GM21381 (cell line): Measurements from ENCODE around the gene PPP2R3A.
"Not testable (repeated sequence)": the region's sequence is repeated elsewhere in the genome, so short reads cannot be mapped to it uniquely, and the experiment has no call there.

Source experiments
- ATAC-seq: cut with Tn5 transposase; IDR thresholded peaks from one replicate; pipeline ENCODE4 v1.9.1; 2021; ENCODE audit warnings: mild to moderate bottlenecking, moderate library complexity; ENCODE audit not compliant: unreplicated experiment

The PPP2R3A gene

GRCh38 chr3:135965506-135966270 is at the start of gene PPP2R3A:
Gene PPP2R3A, plus strand, starts transcription at chr3:135965728. Its CDS starts 35,771 bp downstream, at chr3:136001499.
- ATAC-seq: peak; percentile 80

GRCh38 chr3:135916310-135916709 is 49.2 kb upstream of the PPP2R3A start:
- no peak for ATAC-seq

- ATAC-seq: no peak
These were observed 48.5 kb upstream of the PPP2R3A start for GRCh38 chr3:135917076-135917475.

- no peak for ATAC-seq
These were observed 47.5 kb upstream of the PPP2R3A start for GRCh38 chr3:135917927-135918597.

GRCh38 chr3:135918600-135918999 is 46.9 kb upstream of the PPP2R3A start:
- ATAC-seq: no peak

- no peak for ATAC-seq
These were observed 45.3 kb upstream of the PPP2R3A start for GRCh38 chr3:135920275-135920674.

GRCh38 chr3:135922903-135923250 is 42.7 kb upstream of the PPP2R3A start:
- ATAC-seq: no peak

GRCh38 chr3:135924506-135924905 is 41.0 kb upstream of the PPP2R3A start:
- ATAC-seq: no peak

GRCh38 chr3:135926664-135927063 is 38.9 kb upstream of the PPP2R3A start:
- no peak for ATAC-seq

- no peak for ATAC-seq
These were observed 38.4 kb upstream of the PPP2R3A start for GRCh38 chr3:135927155-135927554.

- no peak for ATAC-seq
These were observed 35.9 kb upstream of the PPP2R3A start for GRCh38 chr3:135929670-135930069.

GRCh38 chr3:135930255-135930654 is 35.3 kb upstream of the PPP2R3A start:
- no peak for ATAC-seq

GRCh38 chr3:135935171-135935570 is 30.4 kb upstream of the PPP2R3A start:
- ATAC-seq: not testable (repeated sequence)

GRCh38 chr3:135937766-135938165 is 27.8 kb upstream of the PPP2R3A start:
- ATAC-seq: not testable (repeated sequence)

GRCh38 chr3:135944831-135945230 is 20.7 kb upstream of the PPP2R3A start:
- ATAC-seq: no peak

- no peak for ATAC-seq
These were observed 14.6 kb upstream of the PPP2R3A start for GRCh38 chr3:135950941-135951340.

- ATAC-seq: no peak
These were observed 1.2 kb upstream of the PPP2R3A start for GRCh38 chr3:135964160-135964955.

- no peak for ATAC-seq
These were observed 411 bp upstream of the PPP2R3A start for GRCh38 chr3:135965129-135965505.

GRCh38 chr3:135966271-135966961 is 888 bp downstream of the PPP2R3A start:
- ATAC-seq: no peak

- no peak for ATAC-seq
These were observed 1.4 kb downstream of the PPP2R3A start for GRCh38 chr3:135966962-135967274.

- no peak for ATAC-seq
These were observed 2.3 kb downstream of the PPP2R3A start for GRCh38 chr3:135967867-135968266.
